ENCODE measurements around the gene SECISBP2. TPM values are rescaled to one million over a fixed set of nuclear protein-coding genes. Genes with fewer than 3 reads are reported as not detected.
A peak's percentile ranks its signal among the peaks of the same experiment; 100 is the strongest.

Gene SECISBP2
- total and polyA plus RNA-seq, 3 experiments from 2014 or later = 22.4 to 37.0 (median 36.7) TPM

- H3K27ac ChIP-seq (ENCODE audit: low read depth, low read length) = no peak overlapping the region
- DNase-seq = no peak
- H3K36me3 ChIP-seq (ENCODE audit: insufficient read depth, low read length) = peaks cover 92% of the 10 kb centered on the region
- H3K4me1 ChIP-seq (ENCODE audit: insufficient read depth, low read length) = no peaks in the 10 kb centered on the region
- no peaks in the 10 kb centered on the region for H3K9me3 Mint-ChIP-seq
- no peak overlapping the region for H3K4me3 Mint-ChIP-seq
- no peaks in the 10 kb centered on the region for H3K27me3 ChIP-seq (ENCODE audit: insufficient read depth, low read length, poor library complexity, severe bottlenecking)
- H3K4me3 ChIP-seq (ENCODE audit: low read length) = no peak overlapping the region
- peak overlapping the region in 2 of 8 donors; percentile 50 to 87 for H3K27ac Mint-ChIP-seq
- H3K36me3 Mint-ChIP-seq = peaks cover 5 to 96% (median 42%) of the 10 kb centered on the region in 3 donors
- no peaks in the 10 kb centered on the region for H3K9me3 ChIP-seq (ENCODE audit: low read length)
- ChIA-PET POLR2A (no interaction called here), CTCF (interaction anchor here (1.0 kb wide), 1 partner anchor 138 kb away, joined by 3 read pairs; no protein-coding TSS in a partner anchor)
- peaks cover 0 to 2% of the 10 kb centered on the region in 2 donors for H3K27me3 Mint-ChIP-seq
- peaks cover 12 to 16% (median 13%) of the 10 kb centered on the region in 3 donors for H3K4me1 Mint-ChIP-seq
Measured at GRCh38 chr9:89395931-89396710, 77.8 kb downstream of the SECISBP2 start.

GRCh38 chr9:89397471-89397870, 79.2 kb downstream of the SECISBP2 start:
- Mint-ChIP-seq H3K4me1 (peaks cover 15 to 22% (median 19%) of the 10 kb centered on the region in 3 donors), H3K9me3 (no peaks in the 10 kb centered on the region), H3K27ac (peak overlapping the region in 2 of 8 donors; percentile 14 to 21), H3K36me3 (peaks cover 4 to 96% (median 49%) of the 10 kb centered on the region in 3 donors), H3K27me3 (peaks cover 0 to 2% of the 10 kb centered on the region in 2 donors), H3K4me3 (no peak overlapping the region)
- H3K36me3 ChIP-seq (ENCODE audit: insufficient read depth, low read length) = peaks cover 92% of the 10 kb centered on the region
- H3K4me1 ChIP-seq (ENCODE audit: insufficient read depth, low read length) = no peaks in the 10 kb centered on the region
- no peaks in the 10 kb centered on the region for H3K9me3 ChIP-seq (ENCODE audit: low read length)
- POLR2A ChIA-PET = no interaction called here
- CTCF ChIA-PET = no interaction called here
- no peak for DNase-seq
- H3K4me3 ChIP-seq (ENCODE audit: low read length) = no peak overlapping the region
- H3K27me3 ChIP-seq (ENCODE audit: insufficient read depth, low read length, poor library complexity, severe bottlenecking) = no peaks in the 10 kb centered on the region
- no peak overlapping the region for H3K27ac ChIP-seq (ENCODE audit: low read depth, low read length)

- Mint-ChIP-seq H3K36me3 (peaks cover 9 to 96% (median 45%) of the 10 kb centered on the region in 3 donors), H3K9me3 (no peaks in the 10 kb centered on the region), H3K27me3 (peaks cover 0 to 2% of the 10 kb centered on the region in 2 donors), H3K27ac (peak overlapping the region in 1 of 8 donors; percentile 23), H3K4me1 (peaks cover 15 to 24% (median 19%) of the 10 kb centered on the region in 3 donors), H3K4me3 (no peak overlapping the region)
- Histone ChIP-seq H3K27ac (ENCODE audit: low read depth, low read length) (no peak overlapping the region), H3K36me3 (ENCODE audit: insufficient read depth, low read length) (peaks cover 91% of the 10 kb centered on the region), H3K4me3 (ENCODE audit: low read length) (no peak overlapping the region), H3K4me1 (ENCODE audit: insufficient read depth, low read length) (no peaks in the 10 kb centered on the region), H3K9me3 (ENCODE audit: low read length) (no peaks in the 10 kb centered on the region), H3K27me3 (ENCODE audit: insufficient read depth, low read length, poor library complexity, severe bottlenecking) (no peaks in the 10 kb centered on the region)
- CTCF ChIA-PET = interaction anchor here (1.2 to 1.7 kb wide), 3 partner anchors 29 to 157 kb away, joined by 3 to 5 read pairs (median 4); no protein-coding TSS in a partner anchor
- POLR2A ChIA-PET = no interaction called here
- no peak for DNase-seq
Measured at GRCh38 chr9:89398621-89399020, 80.3 kb downstream of the SECISBP2 start.

- H3K4me3 ChIP-seq (ENCODE audit: low read length) = no peak overlapping the region
- peak overlapping the region; percentile 8 to 94 (median 66) for H3K27ac Mint-ChIP-seq
- peaks cover 9 to 98% (median 34%) of the 10 kb centered on the region in 3 donors for H3K36me3 Mint-ChIP-seq
- H3K9me3 ChIP-seq (ENCODE audit: low read length) = no peaks in the 10 kb centered on the region
- no peak overlapping the region for H3K27ac ChIP-seq (ENCODE audit: low read depth, low read length)
- ChIA-PET POLR2A (no interaction called here), CTCF (interaction anchor here (1.0 to 2.2 kb wide), 2 partner anchors 29 to 149 kb away, joined by 8 to 11 read pairs; no protein-coding TSS in a partner anchor)
- no peaks in the 10 kb centered on the region for H3K9me3 Mint-ChIP-seq
- no peak for DNase-seq
- no peak overlapping the region for H3K4me3 Mint-ChIP-seq
- H3K36me3 ChIP-seq (ENCODE audit: insufficient read depth, low read length) = peaks cover 88% of the 10 kb centered on the region
- peaks cover 23 to 37% (median 34%) of the 10 kb centered on the region in 3 donors for H3K4me1 Mint-ChIP-seq
- H3K27me3 Mint-ChIP-seq = peaks cover 0 to 2% of the 10 kb centered on the region in 2 donors
- H3K27me3 ChIP-seq (ENCODE audit: insufficient read depth, low read length, poor library complexity, severe bottlenecking) = no peaks in the 10 kb centered on the region
- peaks cover under 1% of the 10 kb centered on the region for H3K4me1 ChIP-seq (ENCODE audit: insufficient read depth, low read length)
Measured at GRCh38 chr9:89400403-89401116, 82.3 kb downstream of the SECISBP2 start.

- Histone ChIP-seq H3K4me3 (ENCODE audit: low read length) (no peak overlapping the region), H3K9me3 (ENCODE audit: low read length) (no peaks in the 10 kb centered on the region), H3K27ac (ENCODE audit: low read depth, low read length) (no peak overlapping the region), H3K27me3 (ENCODE audit: insufficient read depth, low read length, poor library complexity, severe bottlenecking) (no peaks in the 10 kb centered on the region), H3K36me3 (ENCODE audit: insufficient read depth, low read length) (peaks cover 75% of the 10 kb centered on the region), H3K4me1 (ENCODE audit: insufficient read depth, low read length) (peaks cover 24% of the 10 kb centered on the region)
- no peak for DNase-seq
- Mint-ChIP-seq H3K27me3 (peaks cover 0 to 2% of the 10 kb centered on the region in 2 donors), H3K4me1 (peaks cover 46 to 60% (median 57%) of the 10 kb centered on the region in 3 donors), H3K36me3 (peaks cover 14 to 94% (median 30%) of the 10 kb centered on the region in 3 donors), H3K9me3 (peaks cover 0 to 4% (median 0%) of the 10 kb centered on the region in 5 donors), H3K4me3 (no peak overlapping the region), H3K27ac (peak overlapping the region in 4 of 8 donors; percentile 17 to 88 (median 46))
- ChIA-PET POLR2A (interaction anchor here (0.8 kb wide), 1 partner anchor 71 kb away, joined by 3 read pairs; no protein-coding TSS in a partner anchor), CTCF (interaction anchor here (0.9 to 2.2 kb wide), 4 partner anchors 10 to 146 kb away, joined by 3 to 11 read pairs (median 6); no protein-coding TSS in a partner anchor)
Measured at GRCh38 chr9:89402695-89403427, 84.6 kb downstream of the SECISBP2 start.

GRCh38 chr9:89404074-89404473, 85.8 kb downstream of the SECISBP2 start:
- Mint-ChIP-seq H3K27me3 (peaks cover 0 to 5% of the 10 kb centered on the region in 2 donors), H3K9me3 (peaks cover 0 to 4% (median 0%) of the 10 kb centered on the region in 5 donors), H3K27ac (peak overlapping the region in 7 of 8 donors; percentile 66 to 95 (median 76)), H3K4me1 (peaks cover 58 to 71% (median 69%) of the 10 kb centered on the region in 3 donors), H3K4me3 (no peak overlapping the region), H3K36me3 (peaks cover 14 to 91% (median 26%) of the 10 kb centered on the region in 3 donors)
- Histone ChIP-seq H3K27ac (ENCODE audit: low read depth, low read length) (no peak overlapping the region), H3K4me3 (ENCODE audit: low read length) (no peak overlapping the region), H3K27me3 (ENCODE audit: insufficient read depth, low read length, poor library complexity, severe bottlenecking) (no peaks in the 10 kb centered on the region), H3K4me1 (ENCODE audit: insufficient read depth, low read length) (peaks cover 36% of the 10 kb centered on the region), H3K36me3 (ENCODE audit: insufficient read depth, low read length) (peaks cover 63% of the 10 kb centered on the region), H3K9me3 (ENCODE audit: low read length) (no peaks in the 10 kb centered on the region)
- POLR2A ChIA-PET = interaction anchor here (0.9 kb wide), 1 partner anchor 736 kb away, joined by 4 read pairs; no protein-coding TSS in a partner anchor
- CTCF ChIA-PET = interaction anchor here (1.7 kb wide), 1 partner anchor 145 kb away, joined by 5 read pairs; no protein-coding TSS in a partner anchor
- DNase-seq = no peak

- ChIA-PET CTCF (interaction anchor here (1.4 to 3.6 kb wide), 2 partner anchors 23 to 143 kb away, joined by 7 to 25 read pairs; no protein-coding TSS in a partner anchor), POLR2A (interaction anchor here (1.1 kb wide), 1 partner anchor 13 kb away, joined by 4 read pairs; no protein-coding TSS in a partner anchor)
- Mint-ChIP-seq H3K9me3 (peaks cover 0 to 4% (median 0%) of the 10 kb centered on the region in 5 donors), H3K4me1 (peaks cover 67 to 77% (median 73%) of the 10 kb centered on the region in 3 donors), H3K27me3 (peaks cover 0 to 2% of the 10 kb centered on the region in 2 donors), H3K27ac (peak overlapping the region; percentile 56 to 94 (median 84)), H3K36me3 (peaks cover 10 to 91% (median 17%) of the 10 kb centered on the region in 3 donors), H3K4me3 (peak overlapping the region; percentile 16 to 84 (median 50))
- Histone ChIP-seq H3K9me3 (ENCODE audit: low read length) (no peaks in the 10 kb centered on the region), H3K36me3 (ENCODE audit: insufficient read depth, low read length) (peaks cover 51% of the 10 kb centered on the region), H3K4me3 (ENCODE audit: low read length) (no peak overlapping the region), H3K4me1 (ENCODE audit: insufficient read depth, low read length) (peaks cover 54% of the 10 kb centered on the region), H3K27me3 (ENCODE audit: insufficient read depth, low read length, poor library complexity, severe bottlenecking) (no peaks in the 10 kb centered on the region), H3K27ac (ENCODE audit: low read depth, low read length) (no peak overlapping the region)
- no peak for DNase-seq
Measured at GRCh38 chr9:89405826-89406225, 87.5 kb downstream of the SECISBP2 start.
